GM13977 (cell line): ENCODE measurements around the gene PREX1.

ENCODE experiments used
- DNase-seq: peaks from one replicate; pipeline ENCODE4 v3.0.0; 2012; ENCODE audit warnings: low spot score
- in situ Hi-C: fragments of 300-500 bp; cut with MboI; formaldehyde crosslinking; loops from one replicate; pipeline ENCODE4 v1.12.0; 2022; ENCODE audit warnings: low sequenced_read_pairs, low pct_unique_long_range_greater_than_20kb, mixed read lengths, inconsistent platforms; ENCODE audit not compliant: unreplicated experiment
- TF ChIP-seq, protein P1 (sequence below): IDR thresholded peaks from 2 replicates; pipeline ENCODE4 v1.5.1; 2012; ENCODE audit warnings: mild to moderate bottlenecking, control low read depth; ENCODE audit not compliant: insufficient read depth; ENCODE audit errors: extremely low read depth, missing control alignments

The PREX1 gene

GRCh38 chr20:48864738-48865318 is 37.0 kb upstream of the PREX1 start:
- DNase-seq, result no peak
- TF ChIP-seq, protein P1, sequence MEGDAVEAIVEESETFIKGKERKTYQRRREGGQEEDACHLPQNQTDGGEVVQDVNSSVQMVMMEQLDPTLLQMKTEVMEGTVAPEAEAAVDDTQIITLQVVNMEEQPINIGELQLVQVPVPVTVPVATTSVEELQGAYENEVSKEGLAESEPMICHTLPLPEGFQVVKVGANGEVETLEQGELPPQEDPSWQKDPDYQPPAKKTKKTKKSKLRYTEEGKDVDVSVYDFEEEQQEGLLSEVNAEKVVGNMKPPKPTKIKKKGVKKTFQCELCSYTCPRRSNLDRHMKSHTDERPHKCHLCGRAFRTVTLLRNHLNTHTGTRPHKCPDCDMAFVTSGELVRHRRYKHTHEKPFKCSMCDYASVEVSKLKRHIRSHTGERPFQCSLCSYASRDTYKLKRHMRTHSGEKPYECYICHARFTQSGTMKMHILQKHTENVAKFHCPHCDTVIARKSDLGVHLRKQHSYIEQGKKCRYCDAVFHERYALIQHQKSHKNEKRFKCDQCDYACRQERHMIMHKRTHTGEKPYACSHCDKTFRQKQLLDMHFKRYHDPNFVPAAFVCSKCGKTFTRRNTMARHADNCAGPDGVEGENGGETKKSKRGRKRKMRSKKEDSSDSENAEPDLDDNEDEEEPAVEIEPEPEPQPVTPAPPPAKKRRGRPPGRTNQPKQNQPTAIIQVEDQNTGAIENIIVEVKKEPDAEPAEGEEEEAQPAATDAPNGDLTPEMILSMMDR, result no peak
- in situ Hi-C loops, result no loop called here

- TF ChIP-seq, protein P1, result no peak
- no peak for DNase-seq
- in situ Hi-C loops, result no loop called here
Observed at GRCh38 chr20:48864254-48864653, 36.5 kb upstream of the PREX1 start.

DNA sequence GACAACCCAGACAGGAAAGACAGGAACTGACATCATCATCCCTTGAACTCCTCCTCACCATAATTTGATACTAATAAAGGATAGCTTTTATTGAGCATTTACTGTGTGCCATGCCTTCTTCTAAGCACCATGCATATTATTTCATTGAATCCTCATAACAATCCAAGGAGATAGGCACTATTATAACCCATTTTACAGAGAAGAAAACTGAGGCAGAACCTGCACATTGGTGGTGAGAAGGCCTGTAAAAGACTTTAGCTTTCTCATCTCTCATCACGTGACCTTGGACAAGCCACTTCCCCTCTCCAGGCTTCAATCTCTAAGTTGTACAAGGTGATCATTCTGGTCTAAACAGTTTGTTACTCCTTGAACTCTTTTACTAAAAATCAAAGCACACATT is 34.5 kb upstream of the PREX1 start:
- TF ChIP-seq, protein P1, result no peak
- DNase-seq, result no peak
- in situ Hi-C loops, result no loop called here

- in situ Hi-C loops, result no loop called here
Observed at GRCh38 chr20:48861444-48861843, 33.6 kb upstream of the PREX1 start.

GRCh38 chr20:48858075-48858790 is 30.4 kb upstream of the PREX1 start:
- in situ Hi-C loops, result no loop called here
- TF ChIP-seq, protein P1, result no peak
- no peak for DNase-seq

More at GRCh38 chr20:48861444-48861843, 33.6 kb upstream of the PREX1 start:
- TF ChIP-seq, protein P1, result no peak
- DNase-seq, result peak; percentile 45

DNA sequence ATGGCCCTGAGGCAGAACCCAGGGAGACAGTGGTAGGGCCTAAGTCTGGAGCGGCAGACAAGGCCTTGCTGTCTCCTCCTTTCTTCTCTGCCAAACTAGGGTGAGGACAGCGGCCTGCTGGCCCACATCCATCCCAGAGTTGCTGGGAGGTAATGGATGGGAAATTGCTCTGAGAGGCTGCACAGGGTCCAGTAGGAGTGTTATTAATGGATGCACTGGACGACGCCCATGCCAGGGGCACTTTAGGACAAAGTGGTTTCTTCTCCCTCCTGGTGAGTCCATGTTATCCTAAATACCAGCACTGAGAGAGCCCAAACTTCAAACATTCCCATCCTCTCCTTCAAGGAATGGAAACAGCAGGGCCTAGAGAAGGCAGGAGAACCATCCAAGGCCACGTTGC is 28.3 kb upstream of the PREX1 start:
- TF ChIP-seq, protein P1, result no peak
- in situ Hi-C loops, result no loop called here
- DNase-seq, result no peak

GRCh38 chr20:48855046-48855445 is 27.2 kb upstream of the PREX1 start:
- DNase-seq, result no peak
- in situ Hi-C loops, result no loop called here
- TF ChIP-seq, protein P1, result no peak
